HEK293T (cell line): ENCODE measurements around the gene GABRB1.
"Not testable (repeated sequence)": the region's sequence is repeated elsewhere in the genome, so short reads cannot be mapped to it uniquely, and the experiment has no call there.

Source experiments
- CTCF ChIA-PET: fragments of 350-600 bp; formaldehyde crosslinking; extraction: SDS; loops from one replicate; lab custom pipeline; 2021; ENCODE audit warnings: antibody characterized with exemption, inconsistent platforms; lab: Yijun Ruan, JAX
- POLR2A ChIA-PET: fragments of 350-600 bp; formaldehyde crosslinking; extraction: SDS; loops from one replicate; lab custom pipeline; 2020; ENCODE audit warnings: antibody characterized with exemption, inconsistent platforms; lab: Yijun Ruan, JAX
- DNase-seq: peaks from one replicate; pipeline ENCODE4 v3.0.0; 2012; ENCODE audit warnings: mixed read lengths; ENCODE audit errors: extremely low spot score
- ARNT ChIP-seq: fragments of 450-650 bp; IDR thresholded peaks from 2 replicates; pipeline ENCODE4 v1.6.1; 2017; ENCODE audit warnings: mild to moderate bottlenecking
- BHLHE40 ChIP-seq: fragments of 450-650 bp; IDR thresholded peaks from 2 replicates; pipeline ENCODE4 v1.6.1; 2016; ENCODE audit warnings: mild to moderate bottlenecking, moderate library complexity, borderline replicate concordance
- CTBP1 ChIP-seq: fragments of 450-650 bp; IDR thresholded peaks from 2 replicates; pipeline ENCODE4 v1.6.1; 2016; ENCODE audit warnings: borderline replicate concordance
- ELF4 ChIP-seq: fragments of 450-650 bp; IDR thresholded peaks from 2 replicates; pipeline ENCODE4 v1.6.1; 2017; ENCODE audit warnings: antibody characterized with exemption
- FOXA1 ChIP-seq: fragments of 450-650 bp; IDR thresholded peaks from 2 replicates; pipeline ENCODE4 v1.6.1; 2016; ENCODE audit warnings: mild to moderate bottlenecking
- FOXK2 ChIP-seq: fragments of 450-650 bp; IDR thresholded peaks from 2 replicates; pipeline ENCODE4 v1.6.1; 2016; ENCODE audit warnings: mild to moderate bottlenecking
- FOXM1 ChIP-seq: fragments of 450-650 bp; IDR thresholded peaks from 2 replicates; pipeline ENCODE4 v1.6.1; 2017; ENCODE audit warnings: mild to moderate bottlenecking, borderline replicate concordance
- HDGF ChIP-seq: fragments of 450-650 bp; IDR thresholded peaks from 2 replicates; pipeline ENCODE4 v1.6.1; 2017; ENCODE audit warnings: antibody characterized with exemption, borderline replicate concordance
- L3MBTL2 ChIP-seq: fragments of 450-650 bp; conservative IDR thresholded peaks from 2 replicates; pipeline ENCODE4 v1.6.1; 2016; ENCODE audit warnings: mild to moderate bottlenecking
- LEF1 ChIP-seq: fragments of 450-650 bp; IDR thresholded peaks from 2 replicates; pipeline ENCODE4 v1.6.1; 2017; ENCODE audit warnings: mild to moderate bottlenecking, borderline replicate concordance
- NFRKB ChIP-seq: fragments of 450-650 bp; IDR thresholded peaks from 2 replicates; pipeline ENCODE4 v1.6.1; 2016; ENCODE audit warnings: mild to moderate bottlenecking, moderate library complexity
- PKNOX1 ChIP-seq: fragments of 450-650 bp; IDR thresholded peaks from 2 replicates; pipeline ENCODE4 v1.6.1; 2016
- SP1 ChIP-seq: fragments of 450-650 bp; IDR thresholded peaks from 2 replicates; pipeline ENCODE4 v1.6.1; 2017
- SUZ12 ChIP-seq: fragments of 450-650 bp; IDR thresholded peaks from 2 replicates; pipeline ENCODE4 v1.6.1; 2016; ENCODE audit warnings: mild to moderate bottlenecking
- TARDBP ChIP-seq: fragments of 450-650 bp; IDR thresholded peaks from 2 replicates; pipeline ENCODE4 v1.6.1; 2016
- ZNF384 ChIP-seq: fragments of 450-650 bp; IDR thresholded peaks from 2 replicates; pipeline ENCODE4 v1.6.1; 2016

GABRB1 gene

GRCh38 chr4:47278631-47279030 is 247.3 kb downstream of the GABRB1 start:
- ChIA-PET CTCF (no interaction called here), POLR2A (no interaction called here)
- TF ChIP-seq TARDBP = no peak
- TF ChIP-seq L3MBTL2 = no peak
- no peak for TF ChIP-seq HDGF
- TF ChIP-seq FOXA1 = no peak
- TF ChIP-seq PKNOX1 = no peak
- TF ChIP-seq BHLHE40 = no peak
- no peak for TF ChIP-seq ARNT
- no peak for TF ChIP-seq SUZ12
- TF ChIP-seq CTBP1 = no peak
- DNase-seq = no peak

GRCh38 chr4:47287735-47288134 is 256.4 kb downstream of the GABRB1 start:
- no peak for TF ChIP-seq SUZ12
- no peak for TF ChIP-seq CTBP1
- no peak for TF ChIP-seq HDGF
- no peak for TF ChIP-seq PKNOX1
- no peak for TF ChIP-seq ARNT
- no peak for TF ChIP-seq L3MBTL2
- TF ChIP-seq BHLHE40 = no peak
- no peak for TF ChIP-seq FOXK2
- no peak for TF ChIP-seq NFRKB
- TF ChIP-seq TARDBP = no peak
- no peak for TF ChIP-seq LEF1
- TF ChIP-seq FOXA1 = no peak
- no peak for TF ChIP-seq ELF4
- TF ChIP-seq FOXM1 = no peak
- no peak for TF ChIP-seq ZNF384
- TF ChIP-seq SP1 = no peak
- peak; percentile 5 for DNase-seq
- CTCF ChIA-PET = no interaction called here
- POLR2A ChIA-PET = no interaction called here

- ChIA-PET CTCF (no interaction called here), POLR2A (no interaction called here)
- TF ChIP-seq LEF1 (no peak), HDGF (no peak), NFRKB (no peak), PKNOX1 (no peak), L3MBTL2 (no peak), ZNF384 (no peak), ARNT (no peak), TARDBP (no peak), SP1 (no peak), FOXK2 (no peak), ELF4 (no peak), CTBP1 (no peak), SUZ12 (no peak), BHLHE40 (no peak), FOXM1 (no peak), FOXA1 (no peak)
- no peak for DNase-seq
These were observed 258.4 kb downstream of the GABRB1 start for GRCh38 chr4:47289805-47290204.

- POLR2A ChIA-PET, DNase-seq, CTCF ChIA-PET: not testable (repeated sequence)
These were observed 259.5 kb downstream of the GABRB1 start for GRCh38 chr4:47290873-47291272.

- ChIA-PET CTCF (no interaction called here), POLR2A (no interaction called here)
- no peak for DNase-seq
- TF ChIP-seq SP1 = no peak
- TF ChIP-seq FOXK2 = no peak
- TF ChIP-seq HDGF = no peak
- TF ChIP-seq FOXM1 = no peak
- TF ChIP-seq CTBP1 = no peak
- TF ChIP-seq ELF4 = no peak
- TF ChIP-seq SUZ12 = no peak
- no peak for TF ChIP-seq BHLHE40
- no peak for TF ChIP-seq L3MBTL2
- no peak for TF ChIP-seq TARDBP
- TF ChIP-seq FOXA1 = no peak
- TF ChIP-seq LEF1 = no peak
- no peak for TF ChIP-seq NFRKB
- TF ChIP-seq ZNF384 = no peak
- TF ChIP-seq PKNOX1 = no peak
- TF ChIP-seq ARNT = no peak
These were observed 277.8 kb downstream of the GABRB1 start for GRCh38 chr4:47309165-47309564.

DNA sequence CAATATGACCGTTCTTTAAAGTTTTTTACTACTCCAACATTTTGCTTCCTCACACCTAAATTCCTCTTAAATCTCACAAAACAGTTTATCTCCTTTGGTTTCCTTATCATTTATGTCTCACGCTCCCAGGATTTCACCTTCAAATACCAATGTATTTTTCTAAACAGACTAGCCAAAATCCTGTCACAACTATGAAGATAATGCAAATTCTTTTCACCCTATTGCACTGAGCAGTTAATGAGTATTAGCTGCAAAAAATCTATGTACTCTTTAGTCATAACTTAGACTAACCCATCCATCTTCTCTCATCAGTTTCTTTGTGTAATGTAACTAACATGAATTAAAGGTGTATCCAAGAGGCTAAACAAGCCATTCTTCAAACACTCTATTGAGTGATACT is 280.8 kb downstream of the GABRB1 start:
- DNase-seq = no peak
- POLR2A ChIA-PET = no interaction called here
- CTCF ChIA-PET = no interaction called here
- TF ChIP-seq TARDBP = no peak
- TF ChIP-seq FOXA1 = no peak
- TF ChIP-seq HDGF = no peak
- TF ChIP-seq FOXM1 = no peak
- TF ChIP-seq BHLHE40 = no peak
- no peak for TF ChIP-seq PKNOX1
- no peak for TF ChIP-seq CTBP1
- no peak for TF ChIP-seq NFRKB
- TF ChIP-seq ZNF384 = no peak
- TF ChIP-seq SUZ12 = no peak
- TF ChIP-seq SP1 = no peak
- no peak for TF ChIP-seq ELF4
- TF ChIP-seq ARNT = no peak
- no peak for TF ChIP-seq L3MBTL2
- TF ChIP-seq LEF1 = no peak
- no peak for TF ChIP-seq FOXK2
